BLaER1 treated with 17β-estradiol and CSF1 and Interleukin-3, amounts not matched to agents 10 nM and 100 nM (cell line): ENCODE data around the gene NF1.
A peak's percentile ranks its signal among the peaks of the same experiment; 100 is the strongest.

Experiments
- H3K27ac ChIP-seq, 11 experiments: shearing (Covaris generic); formaldehyde crosslinking; 2 replicates each; pipeline ENCODE4 v1.8.1; 2022
- H3K27me3 ChIP-seq, 11 experiments: shearing (Covaris generic); formaldehyde crosslinking; 2 replicates each; pipeline ENCODE4 v1.8.1; 2022
- H3K36me3 ChIP-seq, 11 experiments: shearing (Covaris generic); formaldehyde crosslinking; 2 replicates each; pipeline ENCODE4 v1.8.1; 2022
- H3K4me1 ChIP-seq, 10 experiments: shearing (Covaris generic); formaldehyde crosslinking; 2 replicates each; pipeline ENCODE4 v1.8.1; 2022
- H3K4me2 ChIP-seq, 11 experiments: shearing (Covaris generic); formaldehyde crosslinking; 2 replicates each; pipeline ENCODE4 v1.8.1; 2022
- H3K4me3 ChIP-seq, 10 experiments: shearing (Covaris generic); formaldehyde crosslinking; 2 replicates each; pipeline ENCODE4 v1.8.1; 2022
- H3K9ac ChIP-seq, 11 experiments: shearing (Covaris generic); formaldehyde crosslinking; 2 replicates each; pipeline ENCODE4 v1.8.1; 2022
- H3K9me3 ChIP-seq, 11 experiments: shearing (Covaris generic); formaldehyde crosslinking; replicated peaks in 1 of 11; 2 replicates each; pipeline ENCODE4 v1.8.1; 2022
- H4K20me1 ChIP-seq, 11 experiments: shearing (Covaris generic); formaldehyde crosslinking; 2 replicates each; pipeline ENCODE4 v1.8.1; 2022
- Cebpa-rat ChIP-seq, 11 experiments: shearing (Covaris generic); IDR thresholded peaks; 2 replicates each; pipeline ENCODE4 v1.8.1; 2022

The NF1 gene

GRCh38 chr17:31401456-31402254 is 306.9 kb downstream of the NF1 start:
- no peaks in the 10 kb centered on the region for H3K27me3 ChIP-seq
- no peak overlapping the region for H3K4me2 ChIP-seq
- no peak overlapping the region for H3K4me3 ChIP-seq
- no peak for TF ChIP-seq Cebpa-rat (IDR thresholded peaks at IDR 0.05)
- H3K36me3 ChIP-seq = no peaks in the 10 kb centered on the region
- peaks cover 0 to 18% (median 0%) of the 10 kb centered on the region in 11 experiments; a peak in 6 of 22 replicates for H4K20me1 ChIP-seq
- no peaks in the 10 kb centered on the region for H3K9me3 ChIP-seq
- H3K27ac ChIP-seq = no peak overlapping the region
- peaks cover 0 to 6% (median 0%) of the 10 kb centered on the region in 10 experiments; a peak in 4 of 20 replicates for H3K4me1 ChIP-seq
- no peak overlapping the region for H3K9ac ChIP-seq

GRCh38 chr17:31404028-31404949 is 309.5 kb downstream of the NF1 start:
- Histone ChIP-seq H3K4me2 (no peak overlapping the region), H3K4me3 (no peak overlapping the region), H4K20me1 (peaks cover 0 to 3% (median 0%) of the 10 kb centered on the region in 11 experiments; a peak in 2 of 22 replicates), H3K9ac (no peak overlapping the region), H3K27me3 (no peaks in the 10 kb centered on the region), H3K36me3 (no peaks in the 10 kb centered on the region), H3K9me3 (no peaks in the 10 kb centered on the region), H3K27ac (no peak overlapping the region), H3K4me1 (peaks cover 0 to 13% (median 7%) of the 10 kb centered on the region in 10 experiments; a peak in 13 of 20 replicates)
- TF ChIP-seq Cebpa-rat (IDR thresholded peaks at IDR 0.05) = no peak

- Histone ChIP-seq H3K4me1 (peaks cover 0 to 13% (median 7%) of the 10 kb centered on the region in 10 experiments; a peak in 13 of 20 replicates), H3K27ac (no peak overlapping the region), H3K4me3 (no peak overlapping the region), H3K27me3 (no peaks in the 10 kb centered on the region), H3K36me3 (no peaks in the 10 kb centered on the region), H4K20me1 (peaks cover 0 to 3% (median 0%) of the 10 kb centered on the region in 11 experiments; a peak in 2 of 22 replicates), H3K9ac (no peak overlapping the region), H3K9me3 (no peaks in the 10 kb centered on the region), H3K4me2 (no peak overlapping the region)
- no peak for TF ChIP-seq Cebpa-rat (IDR thresholded peaks at IDR 0.05)
Measured at GRCh38 chr17:31405890-31406371, 311.2 kb downstream of the NF1 start.

GRCh38 chr17:31408586-31408985 is 313.8 kb downstream of the NF1 start:
- Histone ChIP-seq H3K9ac (no peak overlapping the region), H3K9me3 (no peaks in the 10 kb centered on the region), H3K27me3 (no peaks in the 10 kb centered on the region), H3K4me1 (peaks cover 2 to 24% (median 17%) of the 10 kb centered on the region in 10 experiments; a peak in 19 of 20 replicates), H3K27ac (peak overlapping the region in 1 of 11 experiments; percentile 0; a peak in 1 of 22 replicates), H3K4me2 (peak overlapping the region in 8 of 11 experiments; percentile 10 to 62 (median 46); a peak in 14 of 22 replicates), H4K20me1 (peaks cover 0 to 3% (median 0%) of the 10 kb centered on the region in 11 experiments; a peak in 1 of 22 replicates), H3K36me3 (no peaks in the 10 kb centered on the region), H3K4me3 (no peak overlapping the region)
- no peak for TF ChIP-seq Cebpa-rat (IDR thresholded peaks at IDR 0.05)

GRCh38 chr17:31411707-31412285 is 317.0 kb downstream of the NF1 start:
- H3K27me3 ChIP-seq = no peaks in the 10 kb centered on the region
- H3K9me3 ChIP-seq = no peaks in the 10 kb centered on the region
- no peak overlapping the region for H3K4me3 ChIP-seq
- H3K36me3 ChIP-seq = no peaks in the 10 kb centered on the region
- H4K20me1 ChIP-seq = no peaks in the 10 kb centered on the region
- peak overlapping the region in 1 of 11 experiments; percentile 10; a peak in 1 of 22 replicates for H3K4me2 ChIP-seq
- no peak overlapping the region for H3K9ac ChIP-seq
- no peak for TF ChIP-seq Cebpa-rat (IDR thresholded peaks at IDR 0.05)
- H3K27ac ChIP-seq = no peak overlapping the region; a peak in 1 of 22 replicates
- H3K4me1 ChIP-seq = peaks cover 31 to 52% (median 45%) of the 10 kb centered on the region in 10 experiments

- Histone ChIP-seq H3K4me2 (peak overlapping the region in 5 of 11 experiments; percentile 3 to 77 (median 18); a peak in 4 of 22 replicates), H3K4me1 (peaks cover 31 to 56% (median 45%) of the 10 kb centered on the region in 10 experiments), H3K27ac (no peak overlapping the region), H3K9ac (no peak overlapping the region), H3K27me3 (no peaks in the 10 kb centered on the region), H3K9me3 (no peaks in the 10 kb centered on the region), H3K4me3 (no peak overlapping the region), H4K20me1 (no peaks in the 10 kb centered on the region), H3K36me3 (no peaks in the 10 kb centered on the region)
- no peak for TF ChIP-seq Cebpa-rat (IDR thresholded peaks at IDR 0.05)
Measured at GRCh38 chr17:31412511-31412910, 317.7 kb downstream of the NF1 start.

- H3K27ac ChIP-seq = peak overlapping the region in 4 of 11 experiments; percentile 59 to 74 (median 72); a peak in 5 of 22 replicates
- no peaks in the 10 kb centered on the region for H4K20me1 ChIP-seq
- H3K4me1 ChIP-seq = peaks cover 31 to 56% (median 45%) of the 10 kb centered on the region in 10 experiments
- H3K4me3 ChIP-seq = no peak overlapping the region
- peak overlapping the region in 10 of 11 experiments; percentile 65 to 92 (median 82); a peak in 14 of 22 replicates for H3K4me2 ChIP-seq
- H3K36me3 ChIP-seq = no peaks in the 10 kb centered on the region
- TF ChIP-seq Cebpa-rat (IDR thresholded peaks at IDR 0.05) = no peak
- H3K27me3 ChIP-seq = no peaks in the 10 kb centered on the region
- peak overlapping the region in 2 of 11 experiments; percentile 11 to 38; a peak in 1 of 22 replicates for H3K9ac ChIP-seq
- H3K9me3 ChIP-seq = no peaks in the 10 kb centered on the region
Measured at GRCh38 chr17:31413081-31413799, 318.5 kb downstream of the NF1 start.
